Stimulated activated effector memory CD8-positive, alpha-beta T cell treated with anti-CD3 and anti-CD28 coated beads, Interleukin-12 subunit alpha, Interleukin-12 subunit beta, amount 100 ng/mL, for 72 hours (primary cell): ENCODE data around the gene PLA2G6.
"Not testable (repeated sequence)": the region's sequence is repeated elsewhere in the genome, so short reads cannot be mapped to it uniquely, and the experiment has no call there.

Experiments used
- ATAC-seq: fragments of 150-1000 bp; cut with Tn5 transposase; 2 replicates; pipeline ENCODE4 v1.10.0; 2021
- DNase-seq, 2 donors: peaks; one replicate each; pipeline ENCODE4 v3.0.0; 2021 to 2022; ENCODE audit warnings: low spot score in 2 of 2
- H3K27ac Mint-ChIP-seq: one replicate; pipeline ENCODE4 v1.8.0; 2022; ENCODE audit warnings: mild to moderate bottlenecking, mixed read lengths
- H3K36me3 Mint-ChIP-seq: one replicate; pipeline ENCODE4 v1.8.0; 2022; ENCODE audit warnings: mild to moderate bottlenecking, mixed read lengths
- H3K4me1 Mint-ChIP-seq: one replicate; pipeline ENCODE4 v1.8.0; 2022; ENCODE audit warnings: mixed read lengths
- H3K4me3 Mint-ChIP-seq: one replicate; pipeline ENCODE4 v1.8.0; 2022; ENCODE audit warnings: mild to moderate bottlenecking, mixed read lengths
- H3K9me3 Mint-ChIP-seq: one replicate; pipeline ENCODE4 v1.8.0; 2022; ENCODE audit warnings: mixed read lengths

The PLA2G6 gene

DNA sequence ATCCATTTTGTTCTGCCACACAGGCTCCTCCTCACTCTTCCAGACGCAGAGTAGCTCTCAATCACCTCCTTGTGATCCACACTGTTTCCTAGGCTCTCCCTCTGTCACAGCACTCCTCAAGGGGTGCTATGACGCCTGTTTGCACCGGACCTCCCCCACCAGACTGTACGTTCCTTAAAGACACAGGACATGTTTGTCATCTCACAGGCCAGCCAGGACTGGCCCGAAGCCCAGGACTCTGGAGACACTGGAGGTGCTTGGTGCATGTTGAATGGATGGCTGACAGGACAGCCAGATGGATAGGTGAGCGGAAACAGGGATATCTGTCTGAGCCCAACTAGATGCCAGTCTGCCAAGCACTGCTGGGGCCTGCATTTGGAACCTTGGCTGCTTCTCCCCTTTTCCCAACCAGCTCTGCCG is 13.6 kb downstream of the PLA2G6 start:
- Mint-ChIP-seq H3K27ac (peak overlapping the region; percentile 57), H3K4me3 (no peak overlapping the region), H3K9me3 (no peaks in the 10 kb centered on the region), H3K36me3 (peaks cover 23% of the 10 kb centered on the region), H3K4me1 (peaks cover 26% of the 10 kb centered on the region)
- DNase-seq = no peak
- no peak for ATAC-seq

DNA sequence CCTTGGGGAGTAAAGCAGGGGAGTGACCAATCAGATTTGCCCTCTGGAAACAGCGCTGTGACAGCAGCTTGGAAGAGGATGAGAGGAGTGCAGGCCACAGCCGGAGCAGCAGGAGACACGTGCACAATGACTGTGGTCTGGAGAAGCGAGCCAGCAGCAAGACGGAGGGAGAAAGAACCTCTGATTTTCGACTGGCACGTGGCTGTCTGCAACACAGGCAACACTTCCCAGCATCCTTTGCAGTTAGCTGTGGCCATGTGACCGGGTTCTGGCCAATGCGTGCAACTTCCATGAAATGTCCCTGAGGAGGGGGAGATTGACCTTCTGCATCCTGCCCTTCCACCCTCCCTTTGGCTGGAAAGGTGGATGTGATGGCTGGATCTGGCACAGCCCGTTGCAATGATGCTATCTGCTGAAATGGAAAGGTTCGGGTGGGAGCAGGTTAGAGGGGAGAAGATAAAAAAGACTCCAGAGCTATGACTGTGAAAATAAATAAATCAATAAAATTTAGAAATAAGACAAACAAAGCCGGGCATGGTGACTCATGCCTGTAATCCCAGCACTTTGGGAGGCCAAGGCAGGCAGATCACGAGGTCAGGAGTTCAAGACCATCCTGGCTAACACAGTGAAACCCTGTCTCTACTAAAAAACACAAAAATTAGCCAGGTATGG is 15.6 kb downstream of the PLA2G6 start:
- Mint-ChIP-seq H3K27ac (no peak overlapping the region), H3K9me3 (no peaks in the 10 kb centered on the region), H3K4me3 (no peak overlapping the region), H3K36me3 (peaks cover 23% of the 10 kb centered on the region), H3K4me1 (peaks cover 25% of the 10 kb centered on the region)
- DNase-seq (no peak), ATAC-seq (no peak)

DNA sequence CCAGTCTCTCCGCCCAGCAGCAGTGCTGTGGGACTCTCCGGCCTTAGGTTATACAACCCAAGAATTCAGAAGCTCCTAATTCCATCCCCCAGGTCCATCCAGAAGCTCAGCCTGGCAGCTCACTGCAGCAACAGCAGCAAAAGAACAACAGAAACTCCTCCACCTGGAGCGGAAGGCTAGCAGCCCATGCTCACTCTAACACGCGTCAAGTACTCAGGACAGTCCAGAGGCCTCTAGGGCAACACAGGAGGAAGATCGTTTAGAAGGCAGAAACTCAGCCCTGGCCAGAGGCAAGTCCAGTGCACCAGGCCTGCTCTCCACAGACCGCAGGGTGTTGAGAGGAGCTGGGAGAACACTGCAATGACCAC is 17.1 kb downstream of the PLA2G6 start:
- H3K36me3 Mint-ChIP-seq = peaks cover 25% of the 10 kb centered on the region
- ATAC-seq = no peak
- DNase-seq = no peak
- H3K4me1 Mint-ChIP-seq = peaks cover 25% of the 10 kb centered on the region
- H3K4me3 Mint-ChIP-seq = no peak overlapping the region
- H3K27ac Mint-ChIP-seq = peak overlapping the region; percentile 43
- H3K9me3 Mint-ChIP-seq = no peaks in the 10 kb centered on the region

DNA sequence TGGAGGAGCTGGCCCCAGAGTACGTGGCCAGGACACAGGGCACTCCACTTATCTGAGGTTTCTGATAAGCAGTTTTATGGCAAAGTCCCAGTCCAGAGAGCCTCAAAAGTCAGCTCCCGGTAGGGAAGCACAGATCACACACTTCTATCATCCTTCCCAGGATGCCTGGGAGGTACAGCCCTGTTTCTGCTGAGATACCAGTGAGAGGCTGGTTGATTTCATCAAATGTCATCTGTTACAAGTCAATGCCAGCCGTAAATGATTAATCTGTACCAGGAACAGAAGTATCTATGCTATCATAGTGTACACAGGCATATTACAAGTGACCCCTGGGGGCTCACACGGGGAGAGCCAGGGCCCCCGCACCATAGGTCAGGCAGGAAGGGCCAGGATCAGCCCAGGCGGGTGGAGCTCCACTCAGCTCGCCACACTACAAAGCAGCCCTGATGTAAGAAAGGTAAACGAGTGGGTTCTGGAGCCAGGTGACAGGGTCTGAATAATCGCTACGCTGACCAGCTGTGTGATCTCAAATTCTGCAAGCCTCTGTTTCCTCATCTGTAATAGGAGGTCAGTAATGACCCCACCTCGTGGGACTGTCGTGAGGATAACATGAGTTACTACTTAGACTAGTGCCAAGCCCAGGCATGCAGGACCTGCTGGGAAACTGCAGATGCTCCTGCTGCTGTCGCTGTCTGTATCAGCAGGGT is 17.6 kb downstream of the PLA2G6 start:
- no peak overlapping the region for H3K4me3 Mint-ChIP-seq
- H3K36me3 Mint-ChIP-seq = peaks cover 29% of the 10 kb centered on the region
- no peak for ATAC-seq
- peaks cover 25% of the 10 kb centered on the region for H3K4me1 Mint-ChIP-seq
- peak overlapping the region; percentile 43 for H3K27ac Mint-ChIP-seq
- no peaks in the 10 kb centered on the region for H3K9me3 Mint-ChIP-seq
- no peak for DNase-seq

DNA sequence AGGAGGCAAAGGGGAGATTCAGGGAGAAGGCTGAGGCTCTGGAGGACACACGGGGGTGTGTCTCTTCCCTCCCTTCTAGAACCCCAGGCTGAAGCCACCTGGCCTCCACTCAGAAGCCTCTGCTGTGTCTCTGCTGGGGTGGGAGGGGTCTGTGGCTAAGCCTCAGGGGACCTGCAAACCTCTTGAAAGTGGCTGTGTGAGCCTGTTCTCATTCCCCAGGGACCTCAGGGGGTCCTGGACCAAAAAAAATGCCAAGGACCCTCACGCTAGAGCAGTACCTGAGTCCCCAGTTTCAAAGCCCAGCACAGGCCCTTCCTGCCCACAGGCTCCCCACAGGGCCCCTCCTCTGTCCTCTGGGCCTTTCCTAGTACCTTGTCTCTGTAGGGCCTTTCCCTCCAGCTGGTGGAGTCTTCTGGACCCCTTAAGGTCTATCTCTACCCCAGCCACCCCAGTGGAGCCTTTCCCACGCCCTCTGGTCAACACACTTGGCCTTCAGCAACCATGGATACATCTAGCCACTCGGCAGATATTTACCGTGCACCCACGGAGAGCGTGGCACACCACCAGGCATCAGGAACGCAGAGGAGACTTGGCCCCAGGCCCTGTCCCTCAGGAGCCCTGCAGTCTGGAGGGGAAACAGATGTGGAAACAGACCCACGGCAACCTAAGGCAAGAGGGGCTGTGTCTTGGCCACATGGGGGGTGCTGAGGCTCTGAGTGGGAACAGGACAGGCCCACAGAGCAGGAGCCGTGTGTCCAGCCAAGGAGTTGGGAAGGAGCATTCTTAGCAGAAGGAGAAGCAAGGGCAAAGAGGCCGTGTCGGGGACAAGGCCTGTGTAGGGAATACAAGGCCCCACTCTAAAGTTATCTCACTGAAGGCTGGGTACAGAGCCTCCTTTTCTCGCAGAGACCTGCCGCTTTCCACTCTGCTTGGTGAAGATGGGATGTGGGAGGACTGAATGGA is 18.5 kb downstream of the PLA2G6 start:
- ATAC-seq = peak; percentile 11
- no peaks in the 10 kb centered on the region for H3K9me3 Mint-ChIP-seq
- peak overlapping the region; percentile 20 for H3K27ac Mint-ChIP-seq
- DNase-seq = no peak
- no peak overlapping the region for H3K4me3 Mint-ChIP-seq
- H3K36me3 Mint-ChIP-seq = peaks cover 22% of the 10 kb centered on the region
- H3K4me1 Mint-ChIP-seq = peaks cover 25% of the 10 kb centered on the region

DNA sequence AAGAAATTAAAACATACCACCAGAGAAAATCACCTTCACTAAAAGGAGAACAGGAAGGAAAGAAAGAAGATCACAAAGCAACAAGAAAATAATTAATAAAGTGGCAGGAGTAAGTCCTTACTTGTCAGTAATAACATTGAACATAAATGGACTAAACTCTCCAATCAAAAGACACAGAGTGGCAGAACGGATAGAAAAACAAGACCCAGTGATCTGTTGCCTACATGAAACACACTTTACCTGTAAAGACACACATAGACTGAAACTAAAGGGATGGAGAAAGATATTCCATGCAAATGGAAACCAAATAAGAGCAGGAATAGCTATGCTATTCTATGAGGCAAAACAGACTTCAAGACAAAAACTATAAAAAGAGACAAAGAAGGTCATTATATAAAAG is 25.9 kb downstream of the PLA2G6 start:
- Mint-ChIP-seq H3K4me1 (peaks cover 17% of the 10 kb centered on the region), H3K27ac (no peak overlapping the region), H3K4me3 (no peak overlapping the region), H3K36me3 (peaks cover 6% of the 10 kb centered on the region), H3K9me3 (no peaks in the 10 kb centered on the region)
- DNase-seq (no peak), ATAC-seq (no peak)

DNA sequence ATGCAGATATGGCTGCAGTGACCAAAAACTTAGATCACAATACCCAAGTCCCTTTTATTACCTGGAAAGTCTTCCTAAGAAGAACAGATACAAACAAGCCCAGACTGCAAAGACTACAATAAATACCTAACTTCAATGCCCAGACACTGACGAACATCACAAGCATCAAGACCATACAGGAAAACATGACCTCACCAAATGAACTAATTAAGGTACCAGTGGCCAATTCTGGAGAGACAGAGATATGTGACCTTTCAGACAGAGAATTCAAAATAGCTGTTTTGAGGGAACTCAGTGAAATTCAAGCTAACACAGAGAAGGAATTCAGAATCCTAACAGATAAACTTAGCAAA is 27.1 kb downstream of the PLA2G6 start:
- H3K36me3 Mint-ChIP-seq, ATAC-seq, H3K9me3 Mint-ChIP-seq, DNase-seq, H3K4me3 Mint-ChIP-seq: not testable (repeated sequence)
- Mint-ChIP-seq H3K4me1 (peaks cover 17% of the 10 kb centered on the region), H3K27ac (peak overlapping the region; percentile 43)

DNA sequence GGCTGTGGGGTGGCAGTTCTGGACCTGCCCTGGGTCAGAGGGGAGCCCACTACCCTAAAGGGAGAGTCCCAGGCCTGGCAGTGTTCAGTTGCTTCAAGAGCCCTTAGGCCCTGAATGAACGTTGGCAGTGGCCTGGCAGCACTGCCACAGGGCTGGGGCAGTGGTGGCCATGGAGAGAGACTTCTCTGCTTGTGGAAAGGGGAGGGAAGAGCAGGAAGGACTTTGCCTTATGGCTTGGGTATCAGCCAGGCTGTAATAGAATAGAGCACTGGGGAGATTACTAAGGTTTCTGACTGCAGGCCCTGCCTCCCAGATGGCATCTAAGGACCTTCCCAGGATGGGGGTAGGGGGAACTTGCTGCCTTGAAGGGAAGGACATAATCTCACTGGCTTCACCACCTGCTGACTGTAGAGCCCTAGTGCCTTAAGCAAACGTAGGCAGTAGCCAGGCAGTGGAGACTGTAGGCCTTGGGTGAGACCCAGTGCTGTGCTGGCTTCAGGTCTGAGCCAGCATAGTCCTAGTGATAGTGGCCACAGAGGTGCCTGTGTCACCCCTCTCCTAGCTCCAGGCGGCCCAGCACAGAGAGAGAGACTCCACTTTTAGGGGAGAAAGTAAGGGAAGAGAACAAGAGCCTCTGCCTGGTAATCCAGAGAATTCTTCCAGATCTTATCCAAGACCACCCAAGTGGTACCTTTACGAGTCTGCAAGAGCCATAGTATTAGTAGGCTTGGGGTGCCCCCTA is 27.6 kb downstream of the PLA2G6 start:
- DNase-seq (no peak), ATAC-seq (no peak)
- Mint-ChIP-seq H3K4me1 (peaks cover 17% of the 10 kb centered on the region), H3K4me3 (no peak overlapping the region), H3K9me3 (no peaks in the 10 kb centered on the region), H3K36me3 (no peaks in the 10 kb centered on the region), H3K27ac (peak overlapping the region; percentile 43)

DNA sequence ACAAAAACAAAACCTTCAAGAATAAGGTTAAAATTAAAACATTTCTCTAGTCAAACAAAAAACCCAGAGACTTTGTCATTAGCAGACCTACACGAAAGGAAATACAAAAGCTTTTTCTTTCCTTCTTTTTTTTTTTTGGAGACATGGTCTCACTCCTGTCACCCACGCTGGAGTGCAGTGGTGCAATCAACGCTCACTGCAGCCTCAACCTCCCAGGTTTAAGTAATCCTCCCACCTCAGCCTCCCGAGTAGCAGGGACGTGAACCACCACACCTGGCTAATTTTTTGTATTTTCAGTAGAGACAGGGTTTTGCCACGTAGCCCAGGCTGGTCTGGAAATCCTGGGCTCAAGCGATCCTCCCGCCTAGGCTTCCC is 30.5 kb downstream of the PLA2G6 start:
- DNase-seq (no peak), ATAC-seq (no peak)
- Mint-ChIP-seq H3K4me3 (no peak overlapping the region), H3K36me3 (no peaks in the 10 kb centered on the region), H3K9me3 (no peaks in the 10 kb centered on the region), H3K4me1 (peaks cover 17% of the 10 kb centered on the region), H3K27ac (no peak overlapping the region)

DNA sequence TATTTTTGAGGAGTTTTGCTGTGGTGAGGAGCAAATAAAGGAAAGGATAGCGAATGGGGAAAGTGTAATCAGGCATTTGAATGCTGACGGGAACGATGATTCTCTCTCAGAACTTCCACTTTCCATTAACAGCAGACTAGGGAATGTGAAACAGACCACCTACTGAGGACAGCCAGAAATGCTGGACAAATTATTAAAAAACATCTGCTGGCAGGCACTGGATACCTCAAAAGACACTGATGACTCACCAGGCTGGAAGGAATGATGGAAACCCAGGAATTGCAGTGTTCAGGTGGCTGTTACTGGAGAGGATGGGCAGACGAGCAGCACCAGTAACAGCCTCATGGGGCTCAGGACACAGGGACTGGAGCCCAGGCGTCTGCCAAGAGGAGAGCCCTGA is 33.4 kb downstream of the PLA2G6 start:
- H3K36me3 Mint-ChIP-seq = peaks cover 22% of the 10 kb centered on the region
- no peak overlapping the region for H3K27ac Mint-ChIP-seq
- H3K4me3 Mint-ChIP-seq = no peak overlapping the region
- ATAC-seq (no peak), DNase-seq (no peak)
- peaks cover 15% of the 10 kb centered on the region for H3K4me1 Mint-ChIP-seq
- H3K9me3 Mint-ChIP-seq = no peaks in the 10 kb centered on the region

DNA sequence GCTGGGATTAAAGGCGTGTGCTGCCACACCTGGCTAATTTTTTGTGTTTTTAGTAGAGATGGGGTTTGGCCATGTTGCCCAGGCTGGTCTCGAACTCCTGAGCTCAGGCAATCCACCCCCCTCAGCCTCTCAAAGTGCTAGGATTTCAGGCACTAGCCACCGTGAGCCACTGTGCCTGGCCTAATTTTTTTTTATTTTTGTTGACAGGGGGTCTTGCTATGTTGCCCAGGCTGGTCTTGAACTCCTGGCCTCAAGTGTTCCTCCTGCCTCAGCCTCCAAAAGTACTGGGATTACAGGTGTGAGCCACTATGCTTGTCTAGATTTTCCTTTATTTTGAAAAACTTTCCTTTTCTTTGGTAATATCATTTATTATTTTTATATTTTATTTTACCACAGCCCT is 35.5 kb downstream of the PLA2G6 start:
- Mint-ChIP-seq H3K36me3 (peaks cover 24% of the 10 kb centered on the region), H3K4me1 (peaks cover 14% of the 10 kb centered on the region)
- H3K27ac Mint-ChIP-seq, ATAC-seq, H3K4me3 Mint-ChIP-seq, H3K9me3 Mint-ChIP-seq, DNase-seq: not testable (repeated sequence)

DNA sequence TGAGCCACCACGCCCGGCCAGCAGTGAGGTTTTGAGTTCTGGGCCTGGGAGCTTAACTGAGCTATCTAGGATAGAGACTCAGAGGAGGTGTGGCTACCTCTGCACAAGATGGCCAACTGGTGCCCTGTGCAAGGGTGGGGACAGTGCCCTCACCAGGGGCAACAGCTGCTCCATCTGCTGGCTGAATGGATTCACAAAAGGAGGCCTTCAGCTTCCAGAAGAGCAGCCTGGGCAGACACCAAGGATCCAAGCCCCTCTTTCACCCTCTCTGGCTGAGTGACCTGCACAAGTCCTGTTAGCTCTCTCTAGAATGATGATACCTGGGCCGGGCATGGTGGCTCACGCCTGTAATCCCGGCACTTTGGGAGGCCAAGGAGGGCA is 37.6 kb downstream of the PLA2G6 start:
- ATAC-seq (peak; percentile 17), DNase-seq (no peak)
- Mint-ChIP-seq H3K36me3 (peaks cover 30% of the 10 kb centered on the region), H3K27ac (peak overlapping the region; percentile 91), H3K4me3 (no peak overlapping the region), H3K9me3 (no peaks in the 10 kb centered on the region), H3K4me1 (peaks cover 14% of the 10 kb centered on the region)

DNA sequence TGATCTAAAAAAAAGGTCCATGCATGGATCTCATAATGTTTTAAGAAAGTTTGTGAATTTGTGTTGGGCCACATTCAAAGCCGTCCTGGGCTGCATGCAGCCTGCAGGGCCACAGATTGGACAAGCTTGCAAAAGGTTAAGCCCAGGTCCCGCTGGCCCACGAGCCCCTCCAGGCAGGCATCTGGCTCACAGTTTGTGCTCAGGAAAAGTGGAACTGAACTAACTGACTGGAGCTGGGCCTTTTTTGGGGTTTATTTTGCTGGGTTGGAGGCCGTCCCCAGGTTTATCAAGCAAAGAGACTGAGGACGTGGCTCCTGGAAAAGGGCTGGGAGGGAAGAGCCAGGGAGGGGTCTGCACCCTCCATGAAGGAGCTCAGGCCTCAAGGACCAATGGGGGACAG is 39.0 kb downstream of the PLA2G6 start:
- peaks cover 38% of the 10 kb centered on the region for H3K36me3 Mint-ChIP-seq
- ATAC-seq (no peak), DNase-seq (no peak)
- peaks cover 14% of the 10 kb centered on the region for H3K4me1 Mint-ChIP-seq
- H3K4me3 Mint-ChIP-seq = no peak overlapping the region
- no peaks in the 10 kb centered on the region for H3K9me3 Mint-ChIP-seq
- H3K27ac Mint-ChIP-seq = peak overlapping the region; percentile 91

DNA sequence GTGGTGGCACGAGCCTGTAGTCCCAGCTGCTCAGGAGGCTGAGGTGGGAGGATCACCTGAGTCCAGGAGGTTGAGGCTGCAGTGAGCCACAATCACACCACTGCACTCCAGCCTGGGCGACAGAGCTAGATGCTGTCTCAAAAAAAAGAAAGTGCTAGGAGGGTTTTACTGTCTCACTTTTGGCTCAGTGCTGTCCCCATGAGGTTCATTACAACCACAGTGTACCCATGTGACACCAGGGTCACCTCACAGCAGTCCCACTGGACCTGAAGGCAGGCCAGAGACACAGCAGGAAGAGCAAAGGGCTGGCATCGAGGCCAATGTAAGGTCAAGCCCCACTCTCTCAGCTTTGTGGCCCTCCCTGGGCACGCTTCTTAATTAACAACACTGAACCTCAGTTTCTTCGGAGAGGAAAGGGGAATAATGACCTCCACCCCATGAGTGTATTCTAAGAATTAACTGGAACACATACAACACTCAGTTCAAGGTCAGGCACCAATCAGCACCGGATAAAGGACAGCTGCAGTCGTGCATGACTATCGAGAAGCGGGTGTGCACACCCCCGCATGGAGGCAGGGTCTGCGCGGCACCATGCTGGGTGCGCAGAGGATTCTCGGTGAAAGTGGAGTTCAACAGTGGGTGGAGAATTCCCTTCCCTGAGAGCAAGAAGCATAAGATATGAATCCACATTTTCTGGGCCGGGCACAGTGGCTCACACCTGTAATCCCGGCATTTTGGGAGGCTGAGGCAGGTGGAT is 40.2 kb downstream of the PLA2G6 start:
- ATAC-seq (no peak), DNase-seq (no peak)
- Mint-ChIP-seq H3K4me3 (no peak overlapping the region), H3K4me1 (peaks cover 14% of the 10 kb centered on the region), H3K27ac (no peak overlapping the region), H3K9me3 (no peaks in the 10 kb centered on the region), H3K36me3 (peaks cover 41% of the 10 kb centered on the region)
